ENCODE data around the gene ATP10A. TPM values are rescaled to one million over a fixed set of nuclear protein-coding genes. Genes with fewer than 3 reads are reported as not detected.
"Not testable (repeated sequence)": the region's sequence is repeated elsewhere in the genome, so short reads cannot be mapped to it uniquely, and the experiment has no call there.

ATP10A gene
- total RNA-seq, 2 experiments from 2014 or later = 0.06 TPM; not detected in 1

DNA sequence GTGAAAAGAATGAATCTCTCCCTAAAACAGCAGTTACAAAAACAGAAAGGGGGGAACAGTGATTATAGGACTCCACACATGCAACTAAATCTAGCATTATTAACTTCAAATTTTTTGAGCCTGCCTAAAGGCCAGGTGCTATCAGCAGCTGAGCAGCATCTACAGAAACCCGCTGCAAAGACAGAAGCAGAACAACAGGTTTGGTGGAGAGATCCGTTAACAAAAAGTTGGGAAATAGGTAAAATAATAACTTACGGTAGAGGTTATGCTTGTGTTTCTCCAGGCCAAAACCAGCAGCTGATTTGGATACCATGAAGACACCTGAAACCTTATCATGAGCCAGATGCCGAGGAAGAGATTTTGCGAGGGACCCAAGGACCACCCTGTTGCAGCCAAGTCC, 222.7 kb downstream of the ATP10A start:
- no peak for DNase-seq (ENCODE audit: low spot score)
- POLR2A ChIA-PET = no interaction called here
- H3K4me3 ChIP-seq (ENCODE audit: low read depth, low read length, poor library complexity, severe bottlenecking) = no peak overlapping the region
- H3K36me3 ChIP-seq (ENCODE audit: insufficient read depth, low read length) = no peaks in the 10 kb centered on the region
- no peak overlapping the region for H3K27ac ChIP-seq (ENCODE audit: low read depth, low read length, poor library complexity, severe bottlenecking)
- H3K4me1 ChIP-seq (ENCODE audit: insufficient read depth, low read length, poor library complexity, severe bottlenecking) = no peaks in the 10 kb centered on the region
- BruUV-seq (replicated peaks) = no TSS peak
- no peaks in the 10 kb centered on the region for H4K20me1 ChIP-seq (ENCODE audit: insufficient read depth, low read length)
- TF ChIP-seq EZH2phosphoT487 (IDR thresholded peaks at IDR 0.05; ENCODE audit: borderline replicate concordance, low read depth, low read length) = no peak
- TF ChIP-seq, protein P1, sequence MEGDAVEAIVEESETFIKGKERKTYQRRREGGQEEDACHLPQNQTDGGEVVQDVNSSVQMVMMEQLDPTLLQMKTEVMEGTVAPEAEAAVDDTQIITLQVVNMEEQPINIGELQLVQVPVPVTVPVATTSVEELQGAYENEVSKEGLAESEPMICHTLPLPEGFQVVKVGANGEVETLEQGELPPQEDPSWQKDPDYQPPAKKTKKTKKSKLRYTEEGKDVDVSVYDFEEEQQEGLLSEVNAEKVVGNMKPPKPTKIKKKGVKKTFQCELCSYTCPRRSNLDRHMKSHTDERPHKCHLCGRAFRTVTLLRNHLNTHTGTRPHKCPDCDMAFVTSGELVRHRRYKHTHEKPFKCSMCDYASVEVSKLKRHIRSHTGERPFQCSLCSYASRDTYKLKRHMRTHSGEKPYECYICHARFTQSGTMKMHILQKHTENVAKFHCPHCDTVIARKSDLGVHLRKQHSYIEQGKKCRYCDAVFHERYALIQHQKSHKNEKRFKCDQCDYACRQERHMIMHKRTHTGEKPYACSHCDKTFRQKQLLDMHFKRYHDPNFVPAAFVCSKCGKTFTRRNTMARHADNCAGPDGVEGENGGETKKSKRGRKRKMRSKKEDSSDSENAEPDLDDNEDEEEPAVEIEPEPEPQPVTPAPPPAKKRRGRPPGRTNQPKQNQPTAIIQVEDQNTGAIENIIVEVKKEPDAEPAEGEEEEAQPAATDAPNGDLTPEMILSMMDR (conservative IDR thresholded peaks at IDR 0.05; ENCODE audit: low read length) = no peak
- H2AFZ ChIP-seq (ENCODE audit: low read length) = no peak overlapping the region
- no peaks in the 10 kb centered on the region for H3K9me2 ChIP-seq (ENCODE audit: insufficient read depth, low read length)
- no peaks in the 10 kb centered on the region for H3K9me3 ChIP-seq (ENCODE audit: low read length)
- CTCF ChIA-PET (ENCODE audit: unreplicated experiment) = no interaction called here
- intact Hi-C loops (cut with micrococcal nuclease; ENCODE audit: unreplicated experiment) = no loop called here
- H3K4me2 ChIP-seq (ENCODE audit: low read length) = no peak overlapping the region
- H3K79me2 ChIP-seq (ENCODE audit: insufficient read depth, low read depth, low read length) = no peaks in the 10 kb centered on the region

DNA sequence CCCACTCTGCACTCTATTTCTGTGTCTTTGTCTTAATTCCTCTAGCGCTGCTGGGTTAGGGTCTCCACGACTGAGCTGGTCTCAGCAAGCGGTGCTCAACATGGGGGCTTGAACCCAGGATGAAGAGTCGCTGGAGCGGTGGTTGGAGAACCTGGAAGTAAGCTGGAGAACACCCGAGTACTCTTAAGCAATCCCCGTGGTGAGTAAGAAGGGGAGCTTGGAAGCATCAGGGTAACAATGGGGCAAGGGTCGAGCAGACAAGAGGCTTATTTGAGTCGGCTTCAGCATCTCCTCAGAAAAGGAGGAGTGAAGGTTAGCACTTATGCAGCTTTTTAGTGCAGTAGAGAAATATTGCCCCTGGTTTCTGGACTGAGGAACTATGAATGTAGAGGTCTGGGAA, 226.6 kb downstream of the ATP10A start:
- H3K27ac ChIP-seq (ENCODE audit: low read depth, low read length, poor library complexity, severe bottlenecking); H3K9me2 ChIP-seq (ENCODE audit: insufficient read depth, low read length); H4K20me1 ChIP-seq (ENCODE audit: insufficient read depth, low read length); H3K4me2 ChIP-seq (ENCODE audit: low read length); H3K4me3 ChIP-seq (ENCODE audit: low read depth, low read length, poor library complexity, severe bottlenecking); H3K79me2 ChIP-seq (ENCODE audit: insufficient read depth, low read depth, low read length); BruUV-seq (replicated peaks); POLR2A ChIA-PET; H3K4me1 ChIP-seq (ENCODE audit: insufficient read depth, low read length, poor library complexity, severe bottlenecking); intact Hi-C loops (cut with micrococcal nuclease; ENCODE audit: unreplicated experiment); H3K36me3 ChIP-seq (ENCODE audit: insufficient read depth, low read length); H2AFZ ChIP-seq (ENCODE audit: low read length); DNase-seq (ENCODE audit: low spot score); CTCF ChIA-PET (ENCODE audit: unreplicated experiment); H3K9me3 ChIP-seq (ENCODE audit: low read length): not testable (repeated sequence)

- no TSS peak for BruUV-seq (replicated peaks)
- CTCF ChIA-PET (ENCODE audit: unreplicated experiment) = no interaction called here
Measured at GRCh38 chr15:25635191-25635590, 227.9 kb downstream of the ATP10A start.

More at GRCh38 chr15:25635191-25635590, 227.9 kb downstream of the ATP10A start:
- Histone ChIP-seq H3K79me2 (ENCODE audit: insufficient read depth, low read depth, low read length) (no peaks in the 10 kb centered on the region), H3K4me2 (ENCODE audit: low read length) (no peak overlapping the region), H4K20me1 (ENCODE audit: insufficient read depth, low read length) (no peaks in the 10 kb centered on the region), H3K4me1 (ENCODE audit: insufficient read depth, low read length, poor library complexity, severe bottlenecking) (no peaks in the 10 kb centered on the region), H3K9me3 (ENCODE audit: low read length) (no peaks in the 10 kb centered on the region), H2AFZ (ENCODE audit: low read length) (no peak overlapping the region), H3K36me3 (ENCODE audit: insufficient read depth, low read length) (no peaks in the 10 kb centered on the region), H3K4me3 (ENCODE audit: low read depth, low read length, poor library complexity, severe bottlenecking) (no peak overlapping the region), H3K9me2 (ENCODE audit: insufficient read depth, low read length) (no peaks in the 10 kb centered on the region), H3K27ac (ENCODE audit: low read depth, low read length, poor library complexity, severe bottlenecking) (no peak overlapping the region)
- intact Hi-C loops (cut with micrococcal nuclease; ENCODE audit: unreplicated experiment) = no loop called here
- POLR2A ChIA-PET = no interaction called here
- TF ChIP-seq, protein P1 (conservative IDR thresholded peaks at IDR 0.05; ENCODE audit: low read length) = no peak
- no peak for TF ChIP-seq EZH2phosphoT487 (IDR thresholded peaks at IDR 0.05; ENCODE audit: borderline replicate concordance, low read depth, low read length)
- no peak for DNase-seq (ENCODE audit: low spot score)
